Progenitor cell of endocrine pancreas (in vitro differentiated cells): Measurements from ENCODE around the gene COL12A1. TPM values are rescaled to one million over a fixed set of nuclear protein-coding genes. Genes with fewer than 3 reads are reported as not detected.

Experiments
- DNase-seq: peaks from one replicate; pipeline ENCODE4 v3.0.0; 2021; ENCODE audit warnings: low spot score; ENCODE audit not compliant: unreplicated experiment
- H3K27ac Mint-ChIP-seq: 2 replicates; pipeline ENCODE4 v1.8.0; 2021; ENCODE audit warnings: mild to moderate bottlenecking, moderate library complexity, mixed read lengths
- H3K27me3 Mint-ChIP-seq: 2 replicates; pipeline ENCODE4 v1.8.0; 2021; ENCODE audit warnings: mixed read lengths
- H3K36me3 Mint-ChIP-seq: 2 replicates; pipeline ENCODE4 v1.8.0; 2022; ENCODE audit warnings: mixed read lengths; ENCODE audit not compliant: insufficient read depth
- H3K4me1 Mint-ChIP-seq: 2 replicates; pipeline ENCODE4 v1.8.0; 2021; ENCODE audit warnings: low read depth, mixed read lengths
- H3K4me3 Mint-ChIP-seq: 2 replicates; pipeline ENCODE4 v1.8.0; 2021; ENCODE audit warnings: low read depth, mild to moderate bottlenecking, moderate library complexity, mixed read lengths
- H3K9me3 Mint-ChIP-seq: 2 replicates; pipeline ENCODE4 v1.8.0; 2021; ENCODE audit warnings: low read depth, mixed read lengths
- CTCF ChIP-seq: fragments of 200-600 bp; sonication (generic); IDR thresholded peaks from one replicate; pipeline ENCODE4 v1.5.0; 2021; ENCODE audit warnings: antibody characterized with exemption, mild to moderate bottlenecking; ENCODE audit not compliant: unreplicated experiment
- long read RNA-seq: library from polyadenylated mRNA; unstranded; transcript quantifications from one replicate; pipeline ENCODE4 v2.0.0, GENCODE V29; 2020
- total RNA-seq: library from RNA; stranded (reverse); gene quantifications from 2 replicates; pipeline ENCODE4 v1.2.1, GENCODE V29; 2021

The COL12A1 gene
- 2.0 and 3.8 TPM in 2 replicates for total RNA-seq
- long read RNA-seq, partial matches to known transcripts, result 3 of 3 reads
- long read RNA-seq, other reads (novel, unspliced or antisense), result 0 of 3 reads

- peaks cover 45% of the 10 kb centered on the region for H3K4me1 Mint-ChIP-seq
- peak within 1 kb of the TSS; percentile 23 for H3K27ac Mint-ChIP-seq
- TF ChIP-seq CTCF, result peak; percentile 23
- peak within 1 kb of the TSS; percentile 67 for H3K4me3 Mint-ChIP-seq
- peaks cover 82% of the 10 kb centered on the region for H3K27me3 Mint-ChIP-seq
- no peaks in the 10 kb centered on the region for H3K36me3 Mint-ChIP-seq
- DNase-seq, result peak; percentile 35
- no peaks in the 10 kb centered on the region for H3K9me3 Mint-ChIP-seq
Measured at GRCh38 chr6:75205776-75206575, at the start of gene COL12A1. COL12A1 (minus strand) TSS chr6:75206053; CDS start chr6:75202792, 3,261 bp downstream.

- H3K27me3 Mint-ChIP-seq, result peaks cover 13% of the 10 kb centered on the region
- H3K4me1 Mint-ChIP-seq, result peaks cover 3% of the 10 kb centered on the region
- H3K4me3 Mint-ChIP-seq, result no peak overlapping the region
- H3K36me3 Mint-ChIP-seq, result peaks cover under 1% of the 10 kb centered on the region
- no peak for TF ChIP-seq CTCF
- H3K27ac Mint-ChIP-seq, result no peak overlapping the region
- no peak for DNase-seq
- no peaks in the 10 kb centered on the region for H3K9me3 Mint-ChIP-seq
Measured at GRCh38 chr6:75250552-75250951, 44.7 kb upstream of the COL12A1 start.

GRCh38 chr6:75249837-75250236 is 44.0 kb upstream of the COL12A1 start:
- TF ChIP-seq CTCF, result no peak

GRCh38 chr6:75246386-75246785 is 40.5 kb upstream of the COL12A1 start:
- no peak overlapping the region for H3K27ac Mint-ChIP-seq
- H3K4me3 Mint-ChIP-seq, result no peak overlapping the region
- H3K36me3 Mint-ChIP-seq, result peaks cover 2% of the 10 kb centered on the region
- H3K4me1 Mint-ChIP-seq, result peaks cover 10% of the 10 kb centered on the region
- peaks cover 15% of the 10 kb centered on the region for H3K27me3 Mint-ChIP-seq
- TF ChIP-seq CTCF, result no peak
- H3K9me3 Mint-ChIP-seq, result no peaks in the 10 kb centered on the region
- no peak for DNase-seq

More at GRCh38 chr6:75249837-75250236, 44.0 kb upstream of the COL12A1 start:
- H3K9me3 Mint-ChIP-seq, result no peaks in the 10 kb centered on the region
- no peak overlapping the region for H3K4me3 Mint-ChIP-seq
- peaks cover 3% of the 10 kb centered on the region for H3K4me1 Mint-ChIP-seq
- no peak for DNase-seq
- H3K27ac Mint-ChIP-seq, result no peak overlapping the region
- peaks cover 15% of the 10 kb centered on the region for H3K27me3 Mint-ChIP-seq
- H3K36me3 Mint-ChIP-seq, result no peaks in the 10 kb centered on the region

GRCh38 chr6:75244063-75244584 is 38.3 kb upstream of the COL12A1 start:
- Mint-ChIP-seq H3K27ac (peak overlapping the region; percentile 99), H3K36me3 (peaks cover 12% of the 10 kb centered on the region), H3K4me3 (peak overlapping the region; percentile 96), H3K4me1 (peaks cover 11% of the 10 kb centered on the region), H3K9me3 (no peaks in the 10 kb centered on the region), H3K27me3 (peaks cover 15% of the 10 kb centered on the region)
- no peak for TF ChIP-seq CTCF
- DNase-seq, result no peak
